DND-41 (cell line): ENCODE data around the gene GREM2.

Experiments
- ATAC-seq: fragments of 200-7000 bp; cut with Tn5 transposase; 3 replicates; pipeline ENCODE4 v1.9.1; 2021; ENCODE audit warnings: low read depth; ENCODE audit not compliant: insufficient read depth
- DNase-seq: peaks from one replicate; pipeline ENCODE4 v3.0.0-alpha.2; 2020
- H2AFZ ChIP-seq: 2 replicates; pipeline ENCODE4 v1.6.0; 2012; ENCODE audit warnings: low read depth, low read length
- H3K27ac ChIP-seq: 2 replicates; pipeline ENCODE4 v1.5.1; 2012; ENCODE audit warnings: low read length, inconsistent platforms
- H3K27me3 ChIP-seq: fragments of 200-600 bp; sonication (generic); 2 replicates; pipeline ENCODE4 v1.6.0; 2012; ENCODE audit warnings: low read length, mild to moderate bottlenecking, inconsistent platforms; ENCODE audit not compliant: insufficient read depth, poor library complexity
- H3K36me3 ChIP-seq: 2 replicates; pipeline ENCODE4 v1.5.1; 2012; ENCODE audit warnings: low read length, inconsistent platforms; ENCODE audit not compliant: insufficient read depth
- H3K4me1 ChIP-seq: 2 replicates; pipeline ENCODE4 v1.5.1; 2012; ENCODE audit warnings: mild to moderate bottlenecking, low read length; ENCODE audit not compliant: insufficient read depth
- H3K4me2 ChIP-seq: 2 replicates; pipeline ENCODE4 v1.6.0; 2012; ENCODE audit warnings: mild to moderate bottlenecking, moderate library complexity, low read length, inconsistent platforms; ENCODE audit not compliant: insufficient read depth
- H3K4me3 ChIP-seq, 2 experiments: fragments of 200-600 bp in 1 of 2; shearing (Covaris generic) in 1 of 2; 2 replicates each; pipeline ENCODE4 v1.5.1; 2012 to 2016; ENCODE audit warnings: inconsistent platforms in 2 of 2, low read length in 2 of 2, mild to moderate bottlenecking in 2 of 2, low read depth in 1 of 2, moderate library complexity in 1 of 2
- H3K79me2 ChIP-seq: 2 replicates; pipeline ENCODE4 v1.6.0; 2012; ENCODE audit warnings: low read length, inconsistent platforms; ENCODE audit not compliant: insufficient read depth
- H3K9ac ChIP-seq: 2 replicates; pipeline ENCODE4 v1.6.0; 2012; ENCODE audit warnings: low read depth, mild to moderate bottlenecking, inconsistent platforms, low read length, moderate library complexity
- H3K9me3 ChIP-seq: 2 replicates; pipeline ENCODE4 v1.5.1; 2012; ENCODE audit warnings: low read length, moderate library complexity, mild to moderate bottlenecking, inconsistent platforms; ENCODE audit not compliant: insufficient read depth, severe bottlenecking
- H4K20me1 ChIP-seq: 2 replicates; pipeline ENCODE4 v1.6.0; 2012; ENCODE audit warnings: low read length; ENCODE audit not compliant: insufficient read depth
- EZH2 ChIP-seq: IDR thresholded peaks from 3 replicates; pipeline ENCODE4 v1.6.1; 2012; ENCODE audit warnings: borderline replicate concordance, low read depth, mild to moderate bottlenecking, moderate library complexity, low read length, inconsistent platforms; ENCODE audit not compliant: severe bottlenecking
- TF ChIP-seq, protein P1 (sequence below): IDR thresholded peaks from 2 replicates; pipeline ENCODE4 v1.5.1; 2012; ENCODE audit warnings: borderline replicate concordance, low read length, moderate library complexity, mild to moderate bottlenecking; ENCODE audit not compliant: poor library complexity, severe bottlenecking; ENCODE audit errors: extremely low read depth

GREM2 gene

GRCh38 chr1:240511789-240512188, 100.2 kb downstream of the GREM2 start:
- ATAC-seq (no peak), DNase-seq (no peak)
- Histone ChIP-seq H4K20me1 (no peaks in the 10 kb centered on the region), H3K4me3 (no peak overlapping the region), H3K9me3 (no peaks in the 10 kb centered on the region), H3K27ac (no peak overlapping the region), H3K9ac (no peak overlapping the region), H3K79me2 (no peaks in the 10 kb centered on the region), H3K27me3 (no peaks in the 10 kb centered on the region), H3K36me3 (no peaks in the 10 kb centered on the region), H3K4me2 (no peak overlapping the region), H2AFZ (no peak overlapping the region), H3K4me1 (no peaks in the 10 kb centered on the region)
- TF ChIP-seq EZH2, result no peak
- TF ChIP-seq, protein P1, sequence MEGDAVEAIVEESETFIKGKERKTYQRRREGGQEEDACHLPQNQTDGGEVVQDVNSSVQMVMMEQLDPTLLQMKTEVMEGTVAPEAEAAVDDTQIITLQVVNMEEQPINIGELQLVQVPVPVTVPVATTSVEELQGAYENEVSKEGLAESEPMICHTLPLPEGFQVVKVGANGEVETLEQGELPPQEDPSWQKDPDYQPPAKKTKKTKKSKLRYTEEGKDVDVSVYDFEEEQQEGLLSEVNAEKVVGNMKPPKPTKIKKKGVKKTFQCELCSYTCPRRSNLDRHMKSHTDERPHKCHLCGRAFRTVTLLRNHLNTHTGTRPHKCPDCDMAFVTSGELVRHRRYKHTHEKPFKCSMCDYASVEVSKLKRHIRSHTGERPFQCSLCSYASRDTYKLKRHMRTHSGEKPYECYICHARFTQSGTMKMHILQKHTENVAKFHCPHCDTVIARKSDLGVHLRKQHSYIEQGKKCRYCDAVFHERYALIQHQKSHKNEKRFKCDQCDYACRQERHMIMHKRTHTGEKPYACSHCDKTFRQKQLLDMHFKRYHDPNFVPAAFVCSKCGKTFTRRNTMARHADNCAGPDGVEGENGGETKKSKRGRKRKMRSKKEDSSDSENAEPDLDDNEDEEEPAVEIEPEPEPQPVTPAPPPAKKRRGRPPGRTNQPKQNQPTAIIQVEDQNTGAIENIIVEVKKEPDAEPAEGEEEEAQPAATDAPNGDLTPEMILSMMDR, result no peak

GRCh38 chr1:240508950-240509349, 103.0 kb downstream of the GREM2 start:
- Histone ChIP-seq H2AFZ (no peak overlapping the region), H3K9me3 (no peaks in the 10 kb centered on the region), H3K9ac (no peak overlapping the region), H3K27me3 (no peaks in the 10 kb centered on the region), H3K4me3 (no peak overlapping the region), H3K4me2 (no peak overlapping the region), H3K27ac (no peak overlapping the region), H3K4me1 (no peaks in the 10 kb centered on the region), H4K20me1 (no peaks in the 10 kb centered on the region), H3K36me3 (no peaks in the 10 kb centered on the region), H3K79me2 (no peaks in the 10 kb centered on the region)
- DNase-seq, result no peak
- TF ChIP-seq, protein P1, result no peak
- no peak for TF ChIP-seq EZH2
- no peak for ATAC-seq

DNA sequence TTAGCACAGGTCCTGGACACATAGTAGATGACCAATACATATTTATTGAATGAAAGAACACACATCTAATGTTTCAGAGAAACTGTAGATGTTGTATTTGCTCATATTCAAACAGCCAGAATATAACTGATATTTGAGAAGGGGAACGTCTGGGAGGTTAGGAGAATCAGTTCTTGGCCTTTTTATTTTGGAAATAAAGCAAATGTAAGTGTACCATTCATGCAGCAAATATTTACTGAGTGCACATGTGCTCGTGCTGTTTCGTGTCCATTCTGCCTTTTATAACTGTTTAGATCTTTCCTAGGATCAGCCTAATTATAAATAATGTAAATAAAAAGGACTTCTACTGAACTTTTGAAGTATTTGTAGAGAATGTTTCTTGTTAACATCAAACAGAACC, 103.8 kb downstream of the GREM2 start:
- H4K20me1 ChIP-seq, result no peaks in the 10 kb centered on the region
- no peak overlapping the region for H3K9ac ChIP-seq
- no peak overlapping the region for H2AFZ ChIP-seq
- no peak for ATAC-seq
- DNase-seq, result no peak
- H3K4me2 ChIP-seq, result no peak overlapping the region
- no peaks in the 10 kb centered on the region for H3K4me1 ChIP-seq
- TF ChIP-seq EZH2, result no peak
- TF ChIP-seq, protein P1, result no peak
- no peaks in the 10 kb centered on the region for H3K36me3 ChIP-seq
- no peaks in the 10 kb centered on the region for H3K79me2 ChIP-seq
- H3K4me3 ChIP-seq, result no peak overlapping the region
- H3K9me3 ChIP-seq, result no peaks in the 10 kb centered on the region
- H3K27me3 ChIP-seq, result no peaks in the 10 kb centered on the region
- no peak overlapping the region for H3K27ac ChIP-seq

GRCh38 chr1:240506176-240506575, 105.8 kb downstream of the GREM2 start:
- ATAC-seq, result no peak

More at GRCh38 chr1:240506176-240506575, 105.8 kb downstream of the GREM2 start:
- no peak for DNase-seq
- H3K4me3 ChIP-seq, result no peak overlapping the region
- H3K36me3 ChIP-seq, result no peaks in the 10 kb centered on the region
- H3K4me1 ChIP-seq, result no peaks in the 10 kb centered on the region
- H3K9ac ChIP-seq, result no peak overlapping the region
- TF ChIP-seq EZH2, result no peak
- TF ChIP-seq, protein P1, result no peak
- H3K27me3 ChIP-seq, result no peaks in the 10 kb centered on the region
- no peak overlapping the region for H2AFZ ChIP-seq
- H3K27ac ChIP-seq, result no peak overlapping the region
- H3K9me3 ChIP-seq, result no peaks in the 10 kb centered on the region
- H4K20me1 ChIP-seq, result no peaks in the 10 kb centered on the region
- no peaks in the 10 kb centered on the region for H3K79me2 ChIP-seq
- no peak overlapping the region for H3K4me2 ChIP-seq
